Measurements from ENCODE around the gene ZNF430. TPM values are rescaled to one million over a fixed set of nuclear protein-coding genes. Genes with fewer than 3 reads are reported as not detected.
"Not testable (repeated sequence)": the region's sequence is repeated elsewhere in the genome, so short reads cannot be mapped to it uniquely, and the experiment has no call there.

The ZNF430 gene
- total RNA-seq (25.9 TPM), polyA plus RNA-seq (3.7 TPM)

DNA sequence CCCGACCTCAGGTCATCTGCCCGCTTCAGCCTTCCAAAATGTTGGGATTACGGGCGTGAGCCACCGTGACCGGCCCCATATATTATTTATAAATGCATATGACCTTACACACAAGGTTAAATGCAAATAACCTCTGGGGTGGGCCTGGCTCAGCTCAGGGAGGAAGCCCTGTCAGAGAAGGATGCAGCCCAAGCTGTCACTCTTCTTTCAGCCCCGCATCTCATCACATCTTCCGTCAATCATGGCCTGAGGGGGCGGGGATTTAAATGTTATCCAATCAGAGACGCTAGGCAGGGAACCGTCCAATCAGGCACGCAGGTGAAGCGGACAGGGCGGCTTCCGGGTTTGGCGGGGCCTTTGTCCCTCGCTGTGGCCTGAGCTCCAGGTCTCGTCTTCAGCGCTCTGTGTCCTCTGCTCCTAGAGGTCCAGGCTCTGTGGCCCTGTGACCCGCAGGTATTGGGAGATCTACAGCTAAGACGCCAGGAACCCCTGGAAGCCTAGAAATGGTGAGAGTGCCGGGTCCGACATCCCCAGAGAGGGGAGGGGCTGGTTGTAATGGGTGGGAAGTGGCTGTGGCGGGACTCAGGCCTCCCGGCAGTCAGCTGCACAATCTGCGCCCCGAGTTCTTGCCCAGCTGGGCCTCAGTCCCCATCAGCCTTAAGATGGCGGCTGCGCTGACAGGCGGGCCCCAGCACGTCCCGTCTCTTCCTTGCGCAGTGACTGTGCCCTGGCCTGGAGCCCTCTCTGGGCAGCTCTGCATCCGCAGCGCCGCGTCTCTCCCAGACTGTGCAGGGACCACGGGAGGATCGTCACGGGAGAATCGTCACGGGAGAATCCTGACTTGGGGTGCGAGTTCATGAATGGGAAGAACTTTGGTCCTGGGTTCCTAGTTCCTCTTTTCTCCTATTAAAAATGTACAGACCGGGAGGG is at the start of gene ZNF430:
TSS of gene ZNF430 (plus strand) at position 360 of the 930 bp plus-strand sequence. CDS start at position 504, 144 bp downstream.
- DNase-seq (ENCODE audit: extremely low spot score): peak; percentile 94
- peaks cover 3% of the 10 kb centered on the region for H3K36me3 ChIP-seq (ENCODE audit: insufficient read depth)
- H3K4me1 ChIP-seq (ENCODE audit: insufficient read depth): peaks cover 2% of the 10 kb centered on the region
- H3K27ac ChIP-seq (ENCODE audit: low read depth): peak within 1 kb of the TSS; percentile 77
- peak within 1 kb of the TSS; percentile 69 for H3K4me3 ChIP-seq (ENCODE audit: low read depth, low read length)
- WGBS: 2% methylated on average over 44 of the region's 44 CpGs

GRCh38 chr19:20992788-20993187 is 27.7 kb upstream of the ZNF430 start:
- H3K36me3 ChIP-seq (ENCODE audit: insufficient read depth); DNase-seq (ENCODE audit: extremely low spot score); H3K4me3 ChIP-seq (ENCODE audit: low read depth, low read length); H3K4me1 ChIP-seq (ENCODE audit: insufficient read depth); H3K27ac ChIP-seq (ENCODE audit: low read depth): not testable (repeated sequence)
- WGBS: 89% methylated on average over 2 of the region's 2 CpGs

DNA sequence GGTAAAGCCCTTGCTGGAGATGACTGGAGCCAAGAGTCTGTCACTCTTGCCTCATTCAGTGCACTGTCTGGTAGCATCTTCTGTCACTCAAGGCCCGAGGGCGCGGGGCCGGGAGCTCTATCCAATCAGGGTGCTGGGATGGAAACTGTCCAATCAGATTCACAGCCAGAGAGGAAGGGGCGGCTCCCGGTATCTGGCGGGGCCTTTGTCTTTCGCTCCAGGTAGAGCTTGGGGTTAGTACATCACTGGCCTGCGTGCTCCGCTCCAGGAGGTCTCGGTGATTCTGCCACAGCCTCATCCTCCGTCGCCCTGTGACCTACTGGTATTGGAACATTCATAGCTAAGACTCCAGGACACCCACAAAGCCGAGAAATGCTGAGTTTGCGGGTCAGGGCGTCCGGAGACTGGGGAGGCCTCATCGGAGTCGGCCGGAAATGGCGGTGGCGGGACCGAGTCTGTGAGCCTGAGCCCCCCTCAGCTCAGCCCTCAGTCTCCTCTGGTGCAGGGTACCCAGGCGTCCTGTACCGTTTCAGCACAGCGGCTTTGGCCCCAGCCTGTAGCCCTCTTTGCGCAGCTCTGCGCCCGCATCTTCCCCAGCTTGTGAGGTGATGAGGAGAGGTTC is 20.6 kb upstream of the ZNF430 start:
- DNase-seq (ENCODE audit: extremely low spot score): peak; percentile 88
- Histone ChIP-seq H3K36me3 (ENCODE audit: insufficient read depth) (no peaks in the 10 kb centered on the region), H3K27ac (ENCODE audit: low read depth) (no peak overlapping the region), H3K4me3 (ENCODE audit: low read depth, low read length) (peak overlapping the region; percentile 8), H3K4me1 (ENCODE audit: insufficient read depth) (no peaks in the 10 kb centered on the region)
- WGBS: under 1% methylated on average over 29 of the region's 29 CpGs

GRCh38 chr19:21021238-21021637 is 781 bp downstream of the ZNF430 start:
- DNase-seq (ENCODE audit: extremely low spot score); H3K4me1 ChIP-seq (ENCODE audit: insufficient read depth): not testable (repeated sequence)
- WGBS: 4% methylated on average over 11 of the region's 11 CpGs

DNA sequence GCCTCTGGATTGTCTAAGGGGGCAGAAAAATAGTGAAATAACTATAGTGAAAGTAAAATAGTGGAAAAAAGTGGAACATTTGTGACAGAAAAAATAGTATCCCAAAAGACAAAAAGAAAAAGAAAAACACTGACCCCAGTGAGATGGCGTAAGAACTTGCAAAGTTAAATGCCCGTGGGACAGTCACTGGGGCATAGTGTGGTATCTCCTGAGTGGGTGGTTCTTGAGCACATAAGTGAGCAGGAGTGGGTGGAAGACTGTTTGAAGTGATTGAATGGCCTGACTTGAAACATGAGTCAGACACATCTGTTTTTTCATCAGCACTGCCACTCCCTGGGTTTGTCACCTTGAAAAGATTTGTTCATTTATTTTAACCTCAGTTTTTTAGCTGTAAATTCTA is 2.5 kb downstream of the ZNF430 start:
- no peak for DNase-seq (ENCODE audit: extremely low spot score)
- WGBS: 89% methylated on average over 2 of the region's 2 CpGs
- Histone ChIP-seq H3K27ac (ENCODE audit: low read depth) (no peak overlapping the region), H3K4me3 (ENCODE audit: low read depth, low read length) (no peak overlapping the region), H3K36me3 (ENCODE audit: insufficient read depth) (peaks cover 9% of the 10 kb centered on the region), H3K4me1 (ENCODE audit: insufficient read depth) (peaks cover 2% of the 10 kb centered on the region)

More at GRCh38 chr19:21021238-21021637, 781 bp downstream of the ZNF430 start:
- H3K36me3 ChIP-seq (ENCODE audit: insufficient read depth); H3K27ac ChIP-seq (ENCODE audit: low read depth): not testable (repeated sequence)
- H3K4me3 ChIP-seq (ENCODE audit: low read depth, low read length): peak overlapping the region; percentile 69

DNA sequence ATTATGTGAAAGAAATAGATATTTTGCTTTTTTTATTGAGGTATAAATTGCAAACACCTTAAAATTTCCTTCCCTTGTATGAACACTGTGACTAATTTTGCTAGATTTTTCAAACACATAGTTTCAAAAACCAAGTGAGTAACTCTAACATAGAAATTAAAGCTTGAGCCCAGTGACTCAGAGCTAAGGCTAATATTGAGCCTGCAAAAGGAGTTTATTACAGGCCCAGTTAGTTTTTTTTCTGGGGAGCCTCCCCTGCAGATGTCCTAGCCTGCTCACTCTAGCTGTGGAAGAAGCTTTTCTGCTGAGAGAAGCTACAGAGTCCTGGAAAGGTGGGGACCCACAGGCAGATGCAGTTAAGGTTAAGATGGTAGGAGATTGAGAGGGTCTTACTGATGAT is 3.4 kb downstream of the ZNF430 start:
- DNase-seq (ENCODE audit: extremely low spot score): no peak
- no peak overlapping the region for H3K27ac ChIP-seq (ENCODE audit: low read depth)
- H3K4me1 ChIP-seq (ENCODE audit: insufficient read depth): peaks cover 2% of the 10 kb centered on the region
- H3K4me3 ChIP-seq (ENCODE audit: low read depth, low read length): no peak overlapping the region
- H3K36me3 ChIP-seq (ENCODE audit: insufficient read depth): peaks cover 10% of the 10 kb centered on the region

- no peak for DNase-seq (ENCODE audit: extremely low spot score)
- Histone ChIP-seq H3K36me3 (ENCODE audit: insufficient read depth) (peaks cover 11% of the 10 kb centered on the region), H3K27ac (ENCODE audit: low read depth) (no peak overlapping the region), H3K4me1 (ENCODE audit: insufficient read depth) (no peaks in the 10 kb centered on the region), H3K4me3 (ENCODE audit: low read depth, low read length) (no peak overlapping the region)
Measured at GRCh38 chr19:21028969-21029268, 8.5 kb downstream of the ZNF430 start.

DNA sequence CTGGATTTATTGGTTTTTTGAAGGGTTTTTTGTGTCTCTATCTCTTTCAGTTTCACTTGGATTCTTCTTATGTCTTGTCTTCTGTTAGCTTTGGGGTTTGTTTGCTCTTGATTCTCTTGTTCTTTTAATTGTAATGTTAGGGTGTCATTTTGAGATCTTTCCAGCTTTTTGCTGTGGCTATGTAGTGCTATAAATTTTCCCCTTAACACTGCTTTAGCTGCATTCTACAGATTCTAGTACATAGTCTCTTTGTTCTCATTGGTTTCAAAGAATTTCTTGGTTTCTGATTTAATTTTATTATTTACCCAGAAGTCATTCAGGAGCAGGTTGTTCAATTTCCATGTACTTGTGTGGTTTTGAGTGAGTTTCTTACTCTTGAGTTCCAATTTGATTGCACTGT is 24.6 kb downstream of the ZNF430 start:
- no peak overlapping the region for H3K4me3 ChIP-seq (ENCODE audit: low read depth, low read length)
- H3K4me1 ChIP-seq (ENCODE audit: insufficient read depth): no peaks in the 10 kb centered on the region
- DNase-seq (ENCODE audit: extremely low spot score): no peak
- H3K36me3 ChIP-seq (ENCODE audit: insufficient read depth): no peaks in the 10 kb centered on the region
- no peak overlapping the region for H3K27ac ChIP-seq (ENCODE audit: low read depth)

DNA sequence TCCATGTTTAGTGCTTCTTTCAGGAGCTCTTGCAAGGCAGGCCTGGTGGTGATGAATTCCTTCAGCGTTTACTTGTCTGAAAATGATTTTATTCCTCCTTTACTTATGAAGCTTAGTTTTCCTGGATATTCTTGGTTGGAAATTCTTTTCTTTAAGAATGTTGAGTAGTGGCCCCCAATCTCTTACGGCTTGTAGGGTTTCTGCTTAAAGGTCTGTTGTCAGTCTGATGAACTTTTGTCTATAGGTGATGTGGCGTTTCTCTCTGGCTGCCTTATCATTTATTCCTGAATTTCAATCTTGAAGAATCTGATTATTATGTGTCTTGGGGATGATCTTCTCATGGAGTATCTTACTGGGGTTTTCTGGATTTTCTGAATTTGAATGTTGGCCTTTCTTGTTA is 26.0 kb downstream of the ZNF430 start:
- over 99% methylated on average over 3 of the region's 3 CpGs for WGBS
- no peaks in the 10 kb centered on the region for H3K36me3 ChIP-seq (ENCODE audit: insufficient read depth)
- no peak for DNase-seq (ENCODE audit: extremely low spot score)
- no peak overlapping the region for H3K4me3 ChIP-seq (ENCODE audit: low read depth, low read length)
- no peak overlapping the region for H3K27ac ChIP-seq (ENCODE audit: low read depth)
- H3K4me1 ChIP-seq (ENCODE audit: insufficient read depth): no peaks in the 10 kb centered on the region

DNA sequence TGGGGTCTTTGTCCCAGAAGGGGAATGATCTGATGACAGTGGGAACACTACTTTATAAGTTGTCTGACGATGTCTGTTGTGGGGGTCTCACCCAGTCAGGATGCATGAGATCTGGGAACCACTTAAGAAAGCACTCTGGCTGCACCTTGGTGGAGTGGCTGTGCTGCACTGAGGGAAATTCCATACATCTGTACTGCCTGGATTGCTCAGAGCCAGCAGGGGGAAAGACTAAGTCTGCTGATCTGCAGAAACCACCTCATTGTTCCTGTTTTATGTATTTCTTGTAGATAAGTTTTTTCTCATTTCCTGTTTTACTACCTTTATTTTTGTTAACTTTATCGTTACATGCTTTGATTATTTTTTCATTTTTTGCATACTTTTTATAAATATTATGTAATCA is 27.3 kb downstream of the ZNF430 start:
- H3K36me3 ChIP-seq (ENCODE audit: insufficient read depth): no peaks in the 10 kb centered on the region
- WGBS: 95% methylated on average over 2 of the region's 2 CpGs

GRCh38 chr19:21052902-21053301 is 32.4 kb downstream of the ZNF430 start:
- Histone ChIP-seq H3K36me3 (ENCODE audit: insufficient read depth) (peaks cover 6% of the 10 kb centered on the region), H3K4me1 (ENCODE audit: insufficient read depth) (no peaks in the 10 kb centered on the region), H3K4me3 (ENCODE audit: low read depth, low read length) (no peak overlapping the region), H3K27ac (ENCODE audit: low read depth) (no peak overlapping the region)
- WGBS: 98% methylated on average over 5 of the region's 5 CpGs
- no peak for DNase-seq (ENCODE audit: extremely low spot score)

More for the DNA sequence above, 27.3 kb downstream of the ZNF430 start:
- H3K4me1 ChIP-seq (ENCODE audit: insufficient read depth): no peaks in the 10 kb centered on the region
- no peak overlapping the region for H3K27ac ChIP-seq (ENCODE audit: low read depth)
- H3K4me3 ChIP-seq (ENCODE audit: low read depth, low read length): no peak overlapping the region
- no peak for DNase-seq (ENCODE audit: extremely low spot score)

GRCh38 chr19:21065336-21065735 is 44.9 kb downstream of the ZNF430 start:
- H3K4me3 ChIP-seq (ENCODE audit: low read depth, low read length): no peak overlapping the region
- H3K27ac ChIP-seq (ENCODE audit: low read depth): no peak overlapping the region
- H3K36me3 ChIP-seq (ENCODE audit: insufficient read depth): no peaks in the 10 kb centered on the region
- no peaks in the 10 kb centered on the region for H3K4me1 ChIP-seq (ENCODE audit: insufficient read depth)
- no peak for DNase-seq (ENCODE audit: extremely low spot score)

- WGBS: 35% methylated on average over 38 of the region's 38 CpGs
- Histone ChIP-seq H3K36me3 (ENCODE audit: insufficient read depth) (peaks cover 3% of the 10 kb centered on the region), H3K4me1 (ENCODE audit: insufficient read depth) (no peaks in the 10 kb centered on the region), H3K4me3 (ENCODE audit: low read depth, low read length) (peak within 1 kb of the TSS; percentile 37), H3K27ac (ENCODE audit: low read depth) (no peak within 1 kb of the TSS)
- DNase-seq (ENCODE audit: extremely low spot score): peak; percentile 79
Measured at GRCh38 chr19:21082011-21082975, 61.8 kb downstream of the ZNF430 start, which contains the start of gene ZNF714. Gene ZNF714, plus strand, starts transcription at chr19:21082203. Its CDS starts 16,066 bp downstream, at chr19:21098269.

Measured in urinary bladder (tissue), 4 donors.